Activated T-helper 9 cell treated with anti-CD3 and anti-CD28 coated beads, Interleukin-2, amount 50 U/mL, for 16 hours (primary cell): Measurements from ENCODE around the gene ZBTB11.
"Not testable (repeated sequence)": the region's sequence is repeated elsewhere in the genome, so short reads cannot be mapped to it uniquely, and the experiment has no call there.

ENCODE experiments used
- DNase-seq: peaks from one replicate; pipeline ENCODE4 v3.0.0-alpha.2; 2020; ENCODE audit warnings: low read depth

The ZBTB11 gene

DNA sequence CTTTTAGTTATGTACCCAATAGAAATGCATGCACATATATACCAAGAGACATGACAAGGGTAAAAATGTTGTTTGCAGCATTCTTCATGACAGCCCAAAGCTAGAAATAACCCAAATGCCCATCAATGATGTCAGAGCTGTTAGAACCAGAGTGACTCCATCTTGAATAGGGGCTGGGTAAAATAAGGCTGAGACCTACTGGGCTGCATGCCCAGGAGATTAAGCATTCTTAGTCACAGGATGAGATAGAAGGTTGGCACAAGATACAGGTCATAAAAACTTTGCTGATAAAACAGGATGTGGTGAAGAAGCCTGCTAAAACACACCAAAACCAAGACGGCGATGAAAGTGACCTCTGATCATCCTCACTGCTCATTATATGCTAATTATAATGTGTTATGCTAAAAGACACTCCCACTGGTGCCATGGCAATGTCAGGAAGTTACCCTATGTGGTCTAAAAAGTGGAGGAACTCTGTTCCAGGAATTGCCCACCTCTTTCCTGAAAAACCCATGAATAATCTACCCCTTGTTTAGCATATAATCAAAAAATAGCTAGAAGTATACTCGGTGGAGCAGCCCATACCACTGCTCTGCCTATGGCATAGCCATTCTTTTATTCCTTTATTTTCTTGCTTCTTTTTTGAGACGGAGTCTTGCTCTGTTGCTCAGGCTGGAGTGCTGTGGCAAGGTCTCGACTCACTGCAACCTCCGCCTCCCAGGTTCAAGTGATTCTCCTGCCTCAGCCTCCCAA lies 32.9 kb downstream of the ZBTB11 start:
- no peak for DNase-seq

DNA sequence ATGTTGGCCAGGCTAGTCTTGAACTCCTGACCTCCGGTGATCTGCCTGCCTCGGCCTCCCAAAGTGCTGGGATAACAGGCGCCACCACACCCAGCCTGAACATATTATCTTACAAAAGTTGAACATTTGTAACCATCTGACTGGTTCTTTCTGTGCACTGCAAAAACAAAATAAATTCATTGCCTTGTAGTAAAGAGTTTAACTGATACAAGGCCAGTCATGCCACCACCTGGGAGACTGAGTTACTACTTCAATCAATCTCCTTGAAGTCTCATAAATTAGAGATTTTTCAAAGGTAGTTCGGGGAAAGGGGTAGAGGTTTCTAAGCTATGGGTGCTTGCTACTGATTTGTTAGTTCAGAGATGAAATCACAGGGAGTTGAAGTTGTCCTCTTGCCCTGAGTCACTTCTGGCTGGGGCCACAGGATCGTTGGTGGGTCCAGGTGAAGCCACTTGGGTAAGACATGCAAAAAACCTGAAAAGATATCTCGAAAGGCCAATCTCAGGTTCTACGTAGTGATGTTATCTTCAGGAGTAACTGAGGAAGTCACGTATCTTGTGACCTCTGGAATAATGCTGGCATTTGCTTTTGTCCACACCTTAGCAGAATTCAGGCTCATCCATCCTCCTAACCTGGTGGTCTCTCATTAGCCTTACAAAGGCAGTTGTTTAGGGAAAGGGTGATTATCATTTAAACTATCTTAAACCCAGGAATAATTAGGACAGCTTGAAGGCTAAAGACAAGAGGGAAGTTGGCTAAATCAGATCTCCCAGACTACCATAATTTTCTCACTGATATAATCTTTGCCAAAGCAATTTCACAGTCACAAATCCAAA lies 33.7 kb downstream of the ZBTB11 start:
- DNase-seq: no peak

DNA sequence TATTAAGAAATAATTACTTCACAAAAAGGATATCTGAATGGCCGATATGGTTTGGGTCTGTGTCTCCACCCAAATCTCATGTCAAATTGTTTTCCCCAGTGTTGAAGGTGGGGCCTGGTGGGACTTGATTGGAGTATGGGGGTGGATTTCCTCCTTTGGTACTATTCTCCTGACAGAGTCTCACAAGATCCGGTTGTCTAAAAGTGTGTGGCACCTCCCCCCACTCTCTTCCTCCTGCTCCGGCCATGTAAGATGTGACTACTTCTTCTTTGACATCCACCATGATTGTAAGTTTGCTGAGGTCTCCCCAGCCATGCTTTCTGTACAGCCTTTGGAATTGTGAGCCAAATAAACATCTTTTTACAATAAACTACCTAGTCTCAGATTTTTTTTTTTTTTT lies 34.5 kb downstream of the ZBTB11 start:
- no peak for DNase-seq

DNA sequence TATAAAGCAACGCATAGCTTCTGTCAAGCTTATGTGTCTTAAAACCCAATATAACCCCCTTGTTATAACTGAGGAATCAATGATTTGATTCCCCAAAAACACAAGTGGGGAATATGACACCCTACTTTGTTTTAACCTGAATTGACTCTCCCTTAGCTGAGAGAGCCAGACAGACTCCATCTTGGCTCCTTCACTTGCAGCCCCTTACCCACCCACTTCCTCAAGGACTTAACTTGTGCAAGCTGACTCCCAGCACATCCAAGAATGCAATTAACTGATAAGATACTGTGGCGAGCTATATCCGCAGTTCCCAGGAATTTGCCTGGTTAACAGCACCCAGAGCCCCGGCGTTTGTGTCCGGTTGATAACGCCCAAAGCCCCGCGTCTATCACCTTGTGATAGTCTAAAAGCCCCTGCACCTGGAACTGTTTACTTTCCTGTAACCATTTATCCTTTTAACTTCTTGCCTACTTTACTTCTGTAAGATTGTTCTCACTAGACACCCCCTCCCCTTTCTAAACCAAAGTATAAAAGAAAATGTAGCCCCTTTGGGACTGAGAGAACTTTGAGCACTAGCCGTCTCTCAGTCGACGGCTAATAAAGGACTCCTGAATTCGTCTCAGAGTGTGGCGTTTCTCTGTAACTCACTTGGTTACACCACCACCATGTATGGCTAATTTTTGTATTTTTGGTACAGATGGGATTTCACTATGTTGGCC lies 35.4 kb downstream of the ZBTB11 start:
- not testable (repeated sequence) for DNase-seq

DNA sequence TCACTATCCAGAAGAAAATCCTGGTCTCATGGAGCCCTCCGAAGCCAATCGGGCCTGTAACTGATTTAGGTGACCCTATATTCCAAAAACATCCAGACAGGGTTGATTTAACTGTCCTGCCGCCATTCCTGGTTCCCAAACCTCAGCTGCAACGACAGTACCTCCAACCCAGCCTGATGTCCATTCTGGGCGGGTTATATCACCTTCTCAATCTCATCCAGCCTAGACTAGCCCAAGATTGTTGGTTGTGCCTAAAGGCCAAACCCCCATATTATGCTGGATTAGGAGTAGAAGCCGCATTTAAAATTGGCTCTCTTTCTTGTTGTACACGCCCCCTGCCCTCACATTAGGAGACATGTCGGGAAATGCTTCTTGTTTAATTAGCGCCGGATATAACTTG lies 36.7 kb downstream of the ZBTB11 start:
- no peak for DNase-seq

DNA sequence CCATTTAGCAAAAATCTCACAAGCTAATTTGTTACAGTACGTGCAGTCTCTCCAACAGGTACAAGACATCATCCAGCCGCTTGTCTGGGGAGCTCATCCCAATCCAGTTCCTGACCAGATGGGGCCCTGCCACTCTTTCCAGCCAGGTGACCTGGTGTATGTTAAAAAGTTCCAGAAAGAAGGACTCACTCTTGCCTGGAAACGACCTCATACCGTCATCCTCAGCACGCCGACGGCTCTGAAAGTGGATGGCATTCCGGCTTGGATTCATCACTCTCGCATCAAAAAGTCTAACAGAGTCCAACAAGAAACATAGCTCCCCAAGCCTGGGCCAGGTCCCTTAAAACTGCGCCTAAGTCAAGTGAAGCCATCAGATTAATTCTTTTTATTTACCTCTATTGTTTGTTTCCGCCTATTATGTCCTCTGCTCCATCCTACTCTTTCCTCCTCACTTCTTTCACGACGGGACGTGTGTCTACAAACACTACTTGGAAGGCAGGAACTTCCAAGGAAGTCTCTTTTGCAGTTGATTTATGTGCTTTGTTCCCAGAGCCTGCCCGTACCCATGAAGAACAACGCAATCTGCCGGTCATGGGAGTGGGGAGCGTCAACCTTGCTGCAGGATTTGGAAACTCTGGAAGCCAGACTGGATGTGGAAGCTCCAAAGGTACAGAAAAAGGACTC lies 37.5 kb downstream of the ZBTB11 start:
- DNase-seq: no peak

DNA sequence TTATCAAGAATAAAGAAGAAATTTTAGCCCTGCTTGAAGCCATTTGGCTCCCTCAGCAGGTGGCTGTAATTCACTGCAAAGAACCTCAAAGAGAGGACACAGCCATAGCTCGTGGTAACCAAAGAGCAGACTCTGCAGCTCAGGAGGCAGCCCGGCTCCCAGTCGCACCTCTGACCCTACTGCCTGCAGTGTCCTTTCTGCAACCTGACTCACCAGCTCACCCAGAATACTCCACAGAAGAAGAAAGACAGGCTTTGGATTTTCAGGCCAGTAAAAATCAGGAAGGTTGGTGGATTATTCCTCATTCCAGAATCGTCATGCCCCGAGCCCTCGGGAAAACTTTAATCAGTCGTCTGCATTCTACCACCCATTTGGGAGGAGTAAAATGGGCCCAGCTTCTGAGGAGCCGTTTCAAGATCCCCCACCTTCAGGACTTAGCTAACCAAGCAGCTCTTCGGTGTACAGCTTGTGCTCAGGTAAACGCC lies 38.6 kb downstream of the ZBTB11 start:
- no peak for DNase-seq

DNA sequence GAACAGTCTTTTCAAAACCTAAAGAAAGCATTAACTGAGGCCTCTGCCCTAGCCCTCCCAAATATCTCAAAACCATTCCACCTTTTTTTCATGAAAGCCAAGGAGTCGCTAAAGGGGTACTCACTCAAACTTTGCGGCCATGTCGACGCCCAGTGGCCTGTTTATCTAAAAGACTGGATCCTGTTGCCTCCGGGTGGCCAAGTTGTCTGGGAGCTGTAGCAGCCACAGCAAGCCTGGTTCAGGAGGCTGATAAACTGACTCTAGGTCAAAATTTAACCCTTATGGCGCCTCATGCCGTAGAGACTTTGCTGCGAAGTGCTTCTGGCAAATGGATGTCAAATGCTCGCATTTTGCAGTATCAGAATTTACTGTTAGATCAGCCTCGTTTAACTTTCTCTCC lies 39.5 kb downstream of the ZBTB11 start:
- DNase-seq: no peak

DNA sequence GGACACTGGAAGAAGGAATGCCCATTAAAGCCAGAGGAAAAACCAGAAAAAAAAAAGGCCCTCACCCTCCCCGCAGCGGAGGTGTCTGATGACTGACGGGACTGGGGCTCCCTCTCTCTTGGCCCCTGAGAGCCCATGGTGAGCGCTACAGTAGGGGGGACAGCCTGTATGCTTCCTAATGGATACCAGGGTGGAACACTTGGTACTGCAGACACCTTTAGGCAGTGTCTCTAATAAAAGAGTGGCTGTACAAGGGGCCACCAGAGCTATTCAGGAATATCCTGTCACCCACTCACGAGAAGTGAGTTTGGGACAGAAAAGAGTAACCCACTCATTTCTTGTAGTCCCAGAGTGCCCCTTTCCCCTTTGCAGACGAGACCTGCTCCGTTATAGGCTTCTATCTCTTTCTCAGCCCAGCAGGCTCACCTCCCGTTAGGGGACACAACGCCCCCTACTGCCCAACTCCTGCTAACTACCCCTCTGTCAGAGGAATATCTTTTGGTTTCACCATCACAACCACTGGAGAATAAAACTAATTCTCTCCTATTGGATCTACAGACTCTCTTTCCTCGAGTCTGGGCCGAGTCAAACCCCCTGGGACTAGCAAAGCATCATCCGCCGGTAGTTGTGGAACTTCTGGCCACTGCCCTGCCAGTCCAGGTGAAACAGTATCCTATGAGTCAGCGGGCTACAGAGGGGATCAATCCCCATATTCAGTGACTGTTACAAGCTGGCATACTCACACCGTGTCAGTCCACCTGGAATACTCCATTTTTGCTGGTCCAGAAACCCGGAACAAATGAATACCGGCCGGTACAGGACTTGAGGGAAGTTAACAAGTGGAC lies 40.8 kb downstream of the ZBTB11 start:
- DNase-seq: peak; percentile 43

DNA sequence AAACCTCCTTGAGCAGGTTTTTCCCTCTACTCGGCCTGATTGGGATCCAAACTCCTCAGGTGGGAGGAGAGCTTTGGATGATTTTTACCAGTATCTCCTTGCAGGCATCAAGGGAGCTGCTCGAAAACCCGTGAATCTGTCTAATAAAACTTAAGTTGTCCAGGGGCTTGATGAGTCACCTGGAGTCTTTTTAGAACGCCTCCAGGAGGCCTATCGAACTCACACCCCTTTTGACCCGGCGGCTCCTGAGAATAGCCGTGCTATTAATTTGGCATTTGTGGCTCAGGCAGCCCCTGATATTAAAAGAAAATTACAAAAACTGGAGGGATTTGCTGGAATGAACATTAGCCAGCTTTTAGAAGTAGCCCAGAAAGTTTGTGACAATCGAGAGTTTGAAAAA lies 41.6 kb downstream of the ZBTB11 start:
- DNase-seq: no peak

DNA sequence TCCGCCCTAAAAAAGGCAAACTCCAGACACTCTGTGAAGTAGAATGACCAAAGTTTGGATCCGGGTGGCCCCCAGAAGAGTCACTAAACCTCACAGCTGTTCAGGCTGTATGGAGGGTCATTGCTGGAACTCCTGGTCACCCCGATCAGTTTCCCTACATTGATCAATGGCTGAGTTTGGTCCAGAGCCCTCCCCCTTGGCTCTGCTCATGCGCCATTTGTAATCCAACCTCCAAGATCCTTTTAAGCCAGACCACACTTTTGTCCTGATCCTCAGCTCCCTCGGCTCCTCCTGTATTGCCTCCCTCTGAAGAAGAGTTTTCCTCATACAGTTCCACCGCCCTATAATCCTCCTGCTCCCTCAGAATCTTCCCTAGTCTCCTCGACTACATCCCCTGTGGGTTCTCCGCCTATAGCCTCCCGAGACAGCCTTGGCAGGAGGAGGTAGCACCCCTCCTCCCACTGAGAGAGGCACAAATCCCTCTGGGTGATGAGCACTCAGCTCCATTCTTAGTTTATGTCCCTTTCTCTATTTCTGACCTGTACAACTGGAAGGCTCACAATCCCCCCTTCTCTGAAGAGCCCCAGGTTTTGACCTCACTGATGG lies 42.2 kb downstream of the ZBTB11 start:
- no peak for DNase-seq

DNA sequence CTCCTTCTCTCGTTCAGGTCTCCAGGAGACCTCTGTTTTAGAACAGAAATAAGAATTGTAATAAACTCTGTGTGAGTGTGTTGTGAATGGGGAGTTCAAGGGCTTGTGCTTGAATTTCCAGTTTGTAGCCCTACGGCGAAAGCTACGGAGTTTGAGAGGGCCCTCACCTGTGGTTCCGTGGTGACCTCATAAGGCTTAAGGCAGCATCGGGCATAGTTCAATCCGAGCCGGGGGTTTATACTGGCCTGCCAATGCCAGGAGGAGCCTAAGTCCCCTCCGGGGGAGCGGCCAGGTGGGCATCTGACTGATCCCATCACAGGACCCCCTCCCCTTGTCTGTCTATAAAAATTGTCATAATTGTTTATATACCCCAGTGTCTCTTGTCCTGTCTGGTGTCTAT lies 43.7 kb downstream of the ZBTB11 start:
- no peak for DNase-seq

DNA sequence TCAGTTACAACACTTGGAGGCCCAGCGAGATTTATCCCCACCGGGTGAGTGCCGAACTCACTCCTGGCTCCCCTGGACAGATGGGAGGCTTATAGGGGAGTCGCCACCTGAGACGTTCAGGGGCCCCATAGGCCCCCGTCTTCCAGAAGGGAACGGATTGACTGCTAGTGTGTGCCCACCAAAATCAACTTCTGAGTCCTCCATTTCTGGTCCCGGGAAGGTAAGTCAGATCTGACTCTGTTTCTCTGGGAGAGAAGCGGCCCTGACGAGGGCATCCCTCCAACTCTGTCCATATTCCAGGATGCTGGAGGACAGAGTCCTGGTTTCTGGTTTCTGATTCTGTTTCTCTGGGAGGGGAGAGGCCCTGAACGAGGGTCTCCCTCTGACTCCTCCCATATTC lies 44.3 kb downstream of the ZBTB11 start:
- no peak for DNase-seq

DNA sequence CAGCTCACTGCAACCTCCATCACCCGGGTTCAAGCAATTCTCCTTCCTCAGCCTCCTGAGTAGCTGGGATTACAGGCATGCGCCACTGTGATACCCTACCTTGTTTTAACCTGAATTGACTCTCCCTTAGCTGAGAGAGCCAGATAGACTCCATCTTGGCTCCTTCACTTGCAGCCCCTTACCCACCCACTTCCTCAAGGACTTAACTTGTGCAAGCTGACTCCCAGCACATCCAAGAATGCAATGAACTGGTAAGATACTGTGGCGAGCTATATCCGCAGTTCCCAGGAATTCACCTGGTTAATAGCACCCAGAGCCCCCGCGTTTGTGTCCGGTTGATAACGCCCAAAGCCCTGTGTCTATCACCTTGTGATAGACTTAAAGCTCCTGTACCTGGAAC lies 45.0 kb downstream of the ZBTB11 start:
- not testable (repeated sequence) for DNase-seq

DNA sequence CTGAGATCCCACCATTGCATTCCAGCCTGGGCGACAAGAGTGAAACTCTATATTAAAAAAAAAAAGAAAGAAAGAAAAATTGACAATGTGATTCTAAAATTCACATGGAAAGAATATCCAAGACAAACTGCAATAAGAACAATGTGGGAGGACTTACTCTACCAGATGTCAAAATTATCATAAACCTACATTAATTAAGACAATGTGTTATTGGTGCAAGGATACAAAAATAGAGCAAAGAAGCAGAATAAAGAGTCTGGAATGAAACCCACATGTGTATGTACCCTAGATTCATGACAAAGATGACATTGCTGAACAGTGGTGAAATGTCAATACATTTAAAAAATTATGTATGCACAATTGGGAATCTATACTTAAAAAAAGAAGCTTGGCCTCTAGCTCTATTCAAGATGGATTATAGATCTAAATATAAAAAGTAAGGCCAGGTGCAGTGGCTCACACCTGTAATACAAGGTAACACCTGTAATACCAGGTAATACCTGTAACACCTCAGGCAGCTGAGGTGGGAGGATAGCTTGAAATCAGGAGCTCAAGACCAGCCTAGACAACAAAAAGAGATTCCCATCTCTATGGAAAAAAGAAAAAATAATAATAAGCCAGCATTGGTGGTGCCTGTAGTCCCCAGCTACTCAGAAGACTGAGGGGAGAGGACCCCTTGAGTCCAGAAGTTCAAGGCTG lies 45.7 kb downstream of the ZBTB11 start:
- DNase-seq: no peak

DNA sequence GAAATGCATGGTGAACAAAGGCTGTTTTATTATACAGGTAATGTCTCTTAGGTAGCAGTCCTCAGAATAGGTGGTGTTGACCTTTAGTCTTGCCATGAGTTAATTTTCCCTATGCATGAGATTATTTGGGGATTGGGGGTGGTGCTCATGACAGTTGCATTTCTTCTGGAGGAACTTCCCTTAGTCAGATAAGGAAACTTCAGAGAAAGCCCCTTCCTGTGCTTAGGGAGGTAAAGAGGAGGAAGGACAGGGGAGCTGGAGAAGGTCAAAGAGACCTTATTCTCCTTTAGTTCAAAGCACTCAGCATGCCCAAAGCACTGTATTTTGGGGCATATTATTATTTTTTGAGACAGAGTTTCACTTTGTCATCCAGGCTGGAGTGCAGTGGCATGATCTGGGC lies 47.7 kb downstream of the ZBTB11 start:
- no peak for DNase-seq

DNA sequence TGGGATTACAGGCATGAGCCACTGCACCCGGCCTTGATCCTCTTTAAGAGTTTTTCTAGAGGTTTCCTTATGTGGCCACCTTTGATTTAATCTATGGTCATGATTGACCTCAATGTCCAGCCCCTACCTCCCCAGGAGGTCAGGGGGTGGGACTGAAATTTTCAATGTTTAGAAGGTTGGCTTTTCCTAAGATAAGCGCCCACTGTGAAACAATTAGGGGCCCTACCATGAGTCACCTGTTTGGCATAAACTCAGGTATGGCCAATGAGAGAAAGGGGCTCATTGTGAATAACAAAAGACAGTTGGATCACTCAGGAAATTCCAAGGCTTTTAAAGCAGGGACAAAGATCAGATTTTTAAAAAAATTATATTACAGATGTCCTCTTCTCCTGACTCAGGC lies 51.1 kb downstream of the ZBTB11 start:
- no peak for DNase-seq

DNA sequence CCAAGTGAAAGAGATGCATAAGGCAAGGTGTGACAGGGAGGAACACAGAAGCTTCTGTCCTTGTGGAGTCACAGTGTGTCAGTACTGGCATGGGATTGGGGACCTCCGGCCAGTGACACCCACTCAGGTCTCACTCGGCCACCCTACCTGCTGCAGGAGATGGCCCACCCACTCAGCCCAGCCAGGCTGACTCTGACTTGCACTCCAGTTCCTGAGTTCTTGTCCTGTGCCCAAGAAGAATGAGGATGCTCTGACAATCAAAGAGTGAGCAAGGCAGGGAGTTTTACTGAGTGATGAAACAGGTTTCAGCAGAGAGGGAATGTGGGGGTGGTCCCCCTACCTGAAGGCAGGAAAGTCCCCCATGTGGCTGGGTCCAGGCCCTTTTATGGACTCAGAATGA lies 52.1 kb downstream of the ZBTB11 start:
- no peak for DNase-seq

DNA sequence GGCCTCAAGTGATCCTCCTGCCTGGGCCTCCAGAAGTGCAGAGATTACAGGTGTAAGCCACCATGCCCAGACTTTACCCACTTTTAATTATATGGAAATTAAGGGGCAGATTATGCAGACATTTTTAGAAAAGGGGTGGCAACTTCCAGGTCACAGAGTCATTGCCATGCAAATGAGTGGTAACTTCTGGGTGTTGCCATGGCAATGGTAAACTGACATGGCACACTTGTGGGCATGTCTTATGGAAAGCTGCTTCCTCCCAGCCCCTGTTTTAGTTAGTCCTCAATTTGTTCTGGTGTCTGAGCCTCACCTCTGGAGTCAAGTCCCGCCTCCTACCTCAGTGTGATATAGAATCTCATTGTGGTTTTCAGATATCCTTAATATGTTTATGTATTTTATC lies 53.3 kb downstream of the ZBTB11 start:
- no peak for DNase-seq

DNA sequence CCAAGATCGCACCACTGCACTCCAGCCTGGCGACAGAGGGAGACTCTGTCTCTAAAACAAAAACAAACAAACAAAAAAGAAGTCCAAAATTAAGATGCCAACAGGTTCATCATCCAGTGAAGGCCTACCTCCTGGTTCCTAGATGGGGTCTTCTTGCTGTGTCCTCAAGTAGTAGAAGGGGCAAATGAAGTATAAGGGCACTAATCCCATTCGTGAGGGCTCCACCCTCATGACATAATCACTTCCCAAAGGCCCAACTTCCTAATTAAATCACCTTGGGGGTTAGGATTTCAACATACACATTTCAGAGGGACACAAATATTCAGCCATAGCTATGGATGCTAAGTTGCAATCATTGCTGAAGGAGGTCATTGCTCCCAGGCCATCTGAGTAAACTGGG lies 57.2 kb downstream of the ZBTB11 start:
- no peak for DNase-seq
